A673 (cell line): ENCODE results near the gene RASSF1. TPM values are rescaled to one million over a fixed set of nuclear protein-coding genes. Genes with fewer than 3 reads are reported as not detected.

ENCODE experiments used
- BruUV-seq: library from RNA; stranded (reverse); fragments of 400-500 nt; replicated peaks from 2 replicates; lab custom pipeline; 2021; lab: Mats Ljungman, UMichigan
- CTCF ChIA-PET: fragments of 300-600 bp; sonication (Branson Sonifier 250); formaldehyde crosslinking; loops from one replicate; lab custom pipeline; 2022; ENCODE audit warnings: antibody characterized with exemption; lab: Charles Lee
- POLR2A ChIA-PET: fragments of 300-600 bp; sonication (Branson Sonifier 250); formaldehyde crosslinking; loops from one replicate; lab custom pipeline; 2022; ENCODE audit warnings: antibody characterized with exemption; ENCODE audit not compliant: low non-redundant PET; lab: Charles Lee
- DNase-seq: peaks from one replicate; pipeline ENCODE4 v3.0.0-alpha.2; 2015; ENCODE audit warnings: low spot score
- H3K27ac ChIP-seq: fragments of 200-600 bp; sonication (generic); 2 replicates; pipeline ENCODE4 v1.5.1; 2016; ENCODE audit warnings: mixed run types, low read depth, mild to moderate bottlenecking, mixed read lengths, antibody characterized with exemption, low read length; ENCODE audit not compliant: poor library complexity, severe bottlenecking
- H3K27me3 ChIP-seq: fragments of 200-600 bp; sonication (generic); replicated peaks from 2 replicates; pipeline ENCODE4 v1.6.1; 2017; ENCODE audit warnings: mixed run types, low read depth, mild to moderate bottlenecking, mixed read lengths, antibody characterized with exemption, low read length; ENCODE audit not compliant: insufficient read depth, poor library complexity
- H3K36me3 ChIP-seq: fragments of 200-600 bp; sonication (generic); 2 replicates; pipeline ENCODE4 v1.6.1; 2016; ENCODE audit warnings: mixed run types, mild to moderate bottlenecking, mixed read lengths, antibody characterized with exemption, low read length; ENCODE audit not compliant: insufficient read depth, poor library complexity, severe bottlenecking
- H3K4me1 ChIP-seq: fragments of 200-600 bp; sonication (generic); 2 replicates; pipeline ENCODE4 v1.6.1; 2017; ENCODE audit warnings: mixed run types, mild to moderate bottlenecking, mixed read lengths, antibody characterized with exemption, low read length; ENCODE audit not compliant: insufficient read depth, poor library complexity, severe bottlenecking
- H3K4me3 ChIP-seq: fragments of 200-600 bp; sonication (generic); 2 replicates; pipeline ENCODE4 v1.5.1; 2016; ENCODE audit warnings: low read depth, mixed run types, mild to moderate bottlenecking, mixed read lengths, low read length; ENCODE audit not compliant: poor library complexity, severe bottlenecking
- H3K9me3 ChIP-seq: fragments of 200-600 bp; sonication (generic); 2 replicates; pipeline ENCODE4 v1.6.1; 2016; ENCODE audit warnings: mixed run types, low read depth, mild to moderate bottlenecking, mixed read lengths, antibody characterized with exemption, low read length; ENCODE audit not compliant: poor library complexity, severe bottlenecking
- CTCF ChIP-seq: fragments of 300-800, 200-600 bp; sonication (generic); conservative IDR thresholded peaks from 2 replicates; pipeline ENCODE4 v1.5.1; 2017; ENCODE audit warnings: low read depth, mild to moderate bottlenecking, antibody characterized with exemption, low read length, moderate library complexity, mixed read lengths
- EZH2 ChIP-seq: fragments of 200-600 bp; sonication (generic); IDR thresholded peaks from 2 replicates; pipeline ENCODE4 v1.6.1; 2017; ENCODE audit warnings: borderline replicate concordance, low read depth, mild to moderate bottlenecking, mixed read lengths, antibody characterized with exemption, low read length; ENCODE audit not compliant: poor library complexity, severe bottlenecking
- intact Hi-C: fragments of 100-400 bp; cut with micrococcal nuclease; formaldehyde crosslinking; loops from one replicate; pipeline ENCODE4 v1.10.0; 2022; ENCODE audit not compliant: unreplicated experiment
- total RNA-seq: library from RNA; stranded (reverse); gene quantifications from 2 replicates; pipeline ENCODE4 v1.2.3, GENCODE V29; 2021

The RASSF1 gene
- total RNA-seq, 1 experiment from 2014 or later, result 14.4 TPM

DNA sequence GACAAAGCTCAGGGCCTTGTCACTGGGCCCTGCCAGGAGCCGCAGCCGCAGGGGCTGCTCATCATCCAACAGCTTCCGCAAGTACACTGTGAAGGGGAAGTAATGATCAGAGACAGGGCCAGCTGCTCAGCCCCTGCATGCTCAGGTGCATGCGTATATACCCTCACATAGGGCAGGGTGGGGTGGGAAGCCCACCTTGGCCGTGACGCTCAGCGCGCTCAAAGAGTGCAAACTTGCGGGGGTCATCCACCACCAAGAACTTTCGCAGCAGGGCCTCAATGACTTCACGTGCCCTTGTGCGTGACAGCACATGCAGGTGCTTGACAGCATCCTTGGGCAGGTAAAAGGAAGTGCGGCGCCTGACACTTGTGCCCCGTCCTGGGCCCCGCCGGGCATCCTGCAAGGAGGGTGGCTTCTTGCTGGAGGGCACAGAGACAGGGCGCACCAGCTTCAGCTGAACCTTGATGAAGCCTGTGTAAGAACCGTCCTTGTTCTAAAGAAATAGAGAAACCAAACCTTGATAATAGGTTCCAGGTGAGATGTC, 9.2 kb downstream of the RASSF1 start:
- POLR2A ChIA-PET, result no interaction called here
- no peaks in the 10 kb centered on the region for H3K27me3 ChIP-seq

DNA sequence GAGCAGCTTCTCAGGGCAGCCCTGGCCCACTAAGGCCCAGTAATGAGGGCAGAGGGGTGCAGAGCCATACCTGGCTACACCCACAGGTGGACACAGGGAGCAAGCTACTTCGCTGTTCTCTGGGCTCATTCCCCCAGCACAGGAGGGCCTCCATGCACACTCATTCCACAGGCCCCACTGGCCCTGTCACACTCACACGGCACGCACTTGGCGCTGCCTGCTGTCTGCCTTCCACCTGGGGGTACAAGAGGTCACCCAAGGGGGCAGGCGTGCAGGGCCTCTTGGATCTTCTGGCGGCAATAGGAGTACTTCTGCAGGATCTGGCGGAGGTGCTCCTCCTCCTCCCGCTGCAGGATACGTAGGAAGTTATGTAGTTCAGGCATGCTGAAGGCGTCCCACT, 10.3 kb downstream of the RASSF1 start:
- no peak for DNase-seq
- Histone ChIP-seq H3K4me1 (no peaks in the 10 kb centered on the region), H3K4me3 (no peak overlapping the region), H3K36me3 (peaks cover 16% of the 10 kb centered on the region), H3K9me3 (no peaks in the 10 kb centered on the region), H3K27ac (no peak overlapping the region), H3K27me3 (no peaks in the 10 kb centered on the region)
- TF ChIP-seq CTCF (no peak), EZH2 (no peak)
- POLR2A ChIA-PET, result no interaction called here
- CTCF ChIA-PET, result no interaction called here
- intact Hi-C loops, result no loop called here
- BruUV-seq, result no TSS peak

More for the DNA sequence above, 9.2 kb downstream of the RASSF1 start:
- H3K36me3 ChIP-seq, result peaks cover 16% of the 10 kb centered on the region
- no peaks in the 10 kb centered on the region for H3K4me1 ChIP-seq
- TF ChIP-seq EZH2 (no peak), CTCF (no peak)
- no peak for DNase-seq
- no peak overlapping the region for H3K4me3 ChIP-seq
- H3K9me3 ChIP-seq, result no peaks in the 10 kb centered on the region
- no peak overlapping the region for H3K27ac ChIP-seq
- intact Hi-C loops, result no loop called here
- CTCF ChIA-PET, result no interaction called here
- BruUV-seq, result no TSS peak

- BruUV-seq, result no TSS peak
- intact Hi-C loops, result no loop called here
- Histone ChIP-seq H3K4me3 (peak within 1 kb of the TSS; percentile 76), H3K27me3 (no peaks in the 10 kb centered on the region), H3K36me3 (peaks cover 16% of the 10 kb centered on the region), H3K4me1 (no peaks in the 10 kb centered on the region), H3K27ac (peak within 1 kb of the TSS; percentile 76), H3K9me3 (no peaks in the 10 kb centered on the region)
- ChIA-PET POLR2A (interaction anchor here (0.6 to 1.2 kb wide), 4 partner anchors 9 to 29 kb away, joined by 3 to 27 read pairs (median 4); partner anchors contain the start of genes HYAL3 and NAA80), CTCF (interaction anchor here (0.6 to 1.3 kb wide), 2 partner anchors 9 to 526 kb away, joined by 3 to 4 read pairs; no protein-coding TSS in a partner anchor)
- DNase-seq, result peak; percentile 95
- TF ChIP-seq CTCF, result no peak
- TF ChIP-seq EZH2, result no peak
Measured at GRCh38 chr3:50327943-50328691, 12.5 kb downstream of the RASSF1 start, which contains the start of gene TUSC2. TUSC2 (minus strand) TSS chr3:50328223; CDS start chr3:50328099, 124 bp downstream.
